ENCODE measurements around the gene NOS1AP.

The NOS1AP gene

GRCh38 chr1:162250004-162250730 lies 180.7 kb downstream of the NOS1AP start:
- DNase-seq: no peak
- H3K4me3 ChIP-seq: no peak overlapping the region
- no peak overlapping the region for H3K27ac ChIP-seq
- no peaks in the 10 kb centered on the region for H3K27me3 ChIP-seq
- no peak for TF ChIP-seq CTCF (IDR thresholded peaks at IDR 0.05)
- H3K4me1 ChIP-seq: no peaks in the 10 kb centered on the region
- intact Hi-C loops (cut with DNase I; ENCODE audit: low total_unique reads): no loop called here
- no peaks in the 10 kb centered on the region for H3K36me3 ChIP-seq
- no peaks in the 10 kb centered on the region for H3K9me3 ChIP-seq

- intact Hi-C loops (cut with DNase I; ENCODE audit: low total_unique reads): no loop called here
- Histone ChIP-seq H3K9me3 (no peaks in the 10 kb centered on the region), H3K4me3 (no peak overlapping the region), H3K27ac (no peak overlapping the region), H3K36me3 (no peaks in the 10 kb centered on the region), H3K27me3 (no peaks in the 10 kb centered on the region), H3K4me1 (no peaks in the 10 kb centered on the region)
- no peak for TF ChIP-seq CTCF (IDR thresholded peaks at IDR 0.05)
- no peak for DNase-seq
Observed at GRCh38 chr1:162251102-162251501, 181.6 kb downstream of the NOS1AP start.

- Histone ChIP-seq H3K4me1 (no peaks in the 10 kb centered on the region), H3K27me3 (no peaks in the 10 kb centered on the region), H3K36me3 (no peaks in the 10 kb centered on the region), H3K27ac (no peak overlapping the region), H3K4me3 (no peak overlapping the region), H3K9me3 (no peaks in the 10 kb centered on the region)
- no peak for TF ChIP-seq CTCF (IDR thresholded peaks at IDR 0.05)
- intact Hi-C loops (cut with DNase I; ENCODE audit: low total_unique reads): no loop called here
- no peak for DNase-seq
Observed at GRCh38 chr1:162252214-162252613, 182.7 kb downstream of the NOS1AP start.

GRCh38 chr1:162253790-162254189 lies 184.3 kb downstream of the NOS1AP start:
- Histone ChIP-seq H3K4me1 (no peaks in the 10 kb centered on the region), H3K4me3 (no peak overlapping the region), H3K36me3 (no peaks in the 10 kb centered on the region), H3K27ac (no peak overlapping the region), H3K9me3 (no peaks in the 10 kb centered on the region), H3K27me3 (no peaks in the 10 kb centered on the region)
- intact Hi-C loops (cut with DNase I; ENCODE audit: low total_unique reads): no loop called here
- TF ChIP-seq CTCF (IDR thresholded peaks at IDR 0.05): no peak
- no peak for DNase-seq

GRCh38 chr1:162256287-162256686 lies 186.8 kb downstream of the NOS1AP start:
- Histone ChIP-seq H3K36me3 (no peaks in the 10 kb centered on the region), H3K9me3 (no peaks in the 10 kb centered on the region), H3K4me3 (no peak overlapping the region), H3K27ac (no peak overlapping the region), H3K27me3 (no peaks in the 10 kb centered on the region), H3K4me1 (no peaks in the 10 kb centered on the region)
- intact Hi-C loops (cut with DNase I; ENCODE audit: low total_unique reads): no loop called here
- no peak for DNase-seq
- no peak for TF ChIP-seq CTCF (IDR thresholded peaks at IDR 0.05)

- Histone ChIP-seq H3K9me3 (no peaks in the 10 kb centered on the region), H3K27ac (no peak overlapping the region), H3K36me3 (no peaks in the 10 kb centered on the region), H3K4me3 (no peak overlapping the region), H3K4me1 (no peaks in the 10 kb centered on the region), H3K27me3 (no peaks in the 10 kb centered on the region)
- intact Hi-C loops (cut with DNase I; ENCODE audit: low total_unique reads): no loop called here
- no peak for DNase-seq
- TF ChIP-seq CTCF (IDR thresholded peaks at IDR 0.05): no peak
Observed at GRCh38 chr1:162258394-162258793, 188.9 kb downstream of the NOS1AP start.

Data from tibial artery (tissue), 4 donors.